SK-N-SH treated with all-trans-retinoic acid at 6 μM for 48 hours (cell line): ENCODE data around the gene COL4A2.

Experiments
- ATAC-seq: fragments of 200-7000 bp; cut with Tn5 transposase; 3 replicates; pipeline ENCODE4 v1.9.1; 2020; ENCODE audit warnings: mild to moderate bottlenecking, moderate library complexity
- ARNTL ChIP-seq: fragments of 450-650 bp; formaldehyde crosslinking; IDR thresholded peaks from 2 replicates; pipeline ENCODE4 v1.5.0; 2020; ENCODE audit warnings: low read depth, mild to moderate bottlenecking, moderate library complexity, borderline replicate concordance
- BACH2 ChIP-seq: fragments of 250-450 bp; sonication (Bioruptor Pico); IDR thresholded peaks from 2 replicates; pipeline ENCODE4 v1.9.0; 2021; ENCODE audit warnings: mild to moderate bottlenecking, borderline replicate concordance
- CSDC2 ChIP-seq: fragments of 250-450 bp; sonication (Bioruptor Pico); IDR thresholded peaks from 2 replicates; pipeline ENCODE4 v1.5.0; 2020; ENCODE audit warnings: mild to moderate bottlenecking, moderate library complexity
- ESRRG ChIP-seq: fragments of 250-450 bp; sonication (Bioruptor Pico); IDR thresholded peaks from 2 replicates; pipeline ENCODE4 v1.6.1; 2021; ENCODE audit warnings: mild to moderate bottlenecking
- GLIS3 ChIP-seq: fragments of 250-450 bp; sonication (Bioruptor Pico); IDR thresholded peaks from 2 replicates; pipeline ENCODE4 v1.5.0; 2020; ENCODE audit warnings: mild to moderate bottlenecking, moderate library complexity
- ISL1 ChIP-seq: fragments of 250-450 bp; sonication (Bioruptor Pico); IDR thresholded peaks from 2 replicates; pipeline ENCODE4 v2.1.2; 2022; ENCODE audit warnings: mild to moderate bottlenecking, moderate library complexity
- OSR1 ChIP-seq: fragments of 250-450 bp; sonication (Bioruptor Pico); IDR thresholded peaks from 2 replicates; pipeline ENCODE4 v1.8.0; 2022; ENCODE audit warnings: moderate library complexity, mild to moderate bottlenecking, inconsistent platforms
- PATZ1 ChIP-seq: fragments of 250-450 bp; sonication (Bioruptor Pico); IDR thresholded peaks from 2 replicates; pipeline ENCODE4 v1.8.0; 2020; ENCODE audit warnings: mild to moderate bottlenecking, moderate library complexity, borderline replicate concordance
- PPARA ChIP-seq: fragments of 250-450 bp; sonication (Bioruptor Pico); IDR thresholded peaks from 2 replicates; pipeline ENCODE4 v1.5.0; 2020; ENCODE audit warnings: mild to moderate bottlenecking, borderline replicate concordance
- RARB ChIP-seq: fragments of 250-450 bp; sonication (Bioruptor Pico); IDR thresholded peaks from 2 replicates; pipeline ENCODE4 v1.8.0; 2021; ENCODE audit warnings: mild to moderate bottlenecking, moderate library complexity
- SNAI2 ChIP-seq: fragments of 250-450 bp; sonication (Bioruptor Pico); IDR thresholded peaks from 2 replicates; pipeline ENCODE4 v1.5.0; 2020; ENCODE audit warnings: mild to moderate bottlenecking, moderate library complexity
- TCF4 ChIP-seq: fragments of 250-450 bp; sonication (Bioruptor Pico); IDR thresholded peaks from 2 replicates; pipeline ENCODE4 v1.8.0; 2021; ENCODE audit warnings: mild to moderate bottlenecking, moderate library complexity, borderline replicate concordance
- TOX ChIP-seq: fragments of 250-450 bp; sonication (Bioruptor Pico); IDR thresholded peaks from 2 replicates; pipeline ENCODE4 v1.8.0; 2021; ENCODE audit warnings: mild to moderate bottlenecking, moderate library complexity, borderline replicate concordance
- ZC3H10 ChIP-seq: fragments of 250-450 bp; sonication (Bioruptor Pico); IDR thresholded peaks from 2 replicates; pipeline ENCODE4 v1.5.1; 2021; ENCODE audit warnings: mild to moderate bottlenecking, moderate library complexity
- ZFP3 ChIP-seq: fragments of 250-450 bp; sonication (Bioruptor Pico); IDR thresholded peaks from 2 replicates; pipeline ENCODE4 v1.5.0; 2020; ENCODE audit warnings: mild to moderate bottlenecking, moderate library complexity
- ZNF70 ChIP-seq: fragments of 450-650 bp; formaldehyde crosslinking; IDR thresholded peaks from 2 replicates; pipeline ENCODE4 v1.5.0; 2020; ENCODE audit warnings: mild to moderate bottlenecking, moderate library complexity
- ZNF8 ChIP-seq: fragments of 450-650 bp; formaldehyde crosslinking; IDR thresholded peaks from 2 replicates; pipeline ENCODE4 v1.5.0; 2020; ENCODE audit warnings: mild to moderate bottlenecking, moderate library complexity
- TF ChIP-seq, protein P1 (sequence below): fragments of 250-450 bp; sonication (Bioruptor Pico); IDR thresholded peaks from 2 replicates; pipeline ENCODE4 v1.8.0; 2021; ENCODE audit warnings: low read depth, mild to moderate bottlenecking, moderate library complexity, borderline replicate concordance
- TF ChIP-seq, protein P2 (sequence below): fragments of 250-450 bp; sonication (Bioruptor Pico); IDR thresholded peaks from 2 replicates; pipeline ENCODE4 v1.5.1; 2020; ENCODE audit warnings: low read depth, mild to moderate bottlenecking, moderate library complexity
- TF ChIP-seq, protein P3 (sequence below): fragments of 250-450 bp; sonication (Bioruptor Pico); IDR thresholded peaks from 2 replicates; pipeline ENCODE4 v1.5.0; 2020; ENCODE audit warnings: mild to moderate bottlenecking, moderate library complexity

The COL4A2 gene

DNA sequence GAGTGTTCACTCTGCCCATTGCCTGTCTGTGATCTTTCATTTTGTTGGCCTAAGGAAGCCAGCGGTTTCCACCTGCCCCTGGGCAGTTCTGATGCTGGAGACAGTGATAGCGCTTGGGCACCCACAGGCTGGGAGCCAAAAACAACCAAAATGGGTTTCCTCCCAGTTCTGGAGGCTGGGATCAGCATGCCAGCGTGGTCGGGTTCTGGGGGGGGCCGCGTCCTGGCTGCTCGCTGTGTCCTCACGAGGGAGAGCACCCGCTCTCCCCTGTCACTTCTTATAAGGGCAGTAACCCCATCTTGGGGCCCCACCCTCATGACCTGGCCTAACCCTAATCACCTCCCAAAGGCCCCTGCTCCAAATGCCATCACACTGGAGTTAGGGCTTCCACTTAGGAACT is 186.5 kb downstream of the COL4A2 start:
- ATAC-seq: no peak
- TF ChIP-seq, protein P1, sequence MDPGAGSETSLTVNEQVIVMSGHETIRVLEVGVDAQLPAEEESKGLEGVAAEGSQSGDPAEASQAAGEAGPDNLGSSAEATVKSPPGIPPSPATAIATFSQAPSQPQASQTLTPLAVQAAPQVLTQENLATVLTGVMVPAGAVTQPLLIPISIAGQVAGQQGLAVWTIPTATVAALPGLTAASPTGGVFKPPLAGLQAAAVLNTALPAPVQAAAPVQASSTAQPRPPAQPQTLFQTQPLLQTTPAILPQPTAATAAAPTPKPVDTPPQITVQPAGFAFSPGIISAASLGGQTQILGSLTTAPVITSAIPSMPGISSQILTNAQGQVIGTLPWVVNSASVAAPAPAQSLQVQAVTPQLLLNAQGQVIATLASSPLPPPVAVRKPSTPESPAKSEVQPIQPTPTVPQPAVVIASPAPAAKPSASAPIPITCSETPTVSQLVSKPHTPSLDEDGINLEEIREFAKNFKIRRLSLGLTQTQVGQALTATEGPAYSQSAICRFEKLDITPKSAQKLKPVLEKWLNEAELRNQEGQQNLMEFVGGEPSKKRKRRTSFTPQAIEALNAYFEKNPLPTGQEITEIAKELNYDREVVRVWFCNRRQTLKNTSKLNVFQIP: no peak
- TF ChIP-seq ZFP3 (CRISPR knock-in tag): no peak
- TF ChIP-seq ARNTL (CRISPR knock-in tag): no peak
- no peak for TF ChIP-seq ZNF8 (CRISPR knock-in tag)
- TF ChIP-seq GLIS3 (CRISPR knock-in tag): no peak
- TF ChIP-seq ISL1 (CRISPR knock-in tag): no peak
- no peak for TF ChIP-seq PATZ1 (CRISPR knock-in tag)
- TF ChIP-seq TOX (CRISPR knock-in tag): no peak
- no peak for TF ChIP-seq SNAI2 (CRISPR knock-in tag)
- TF ChIP-seq BACH2 (CRISPR knock-in tag): no peak
- TF ChIP-seq ZC3H10 (CRISPR knock-in tag): no peak
- no peak for TF ChIP-seq TCF4 (CRISPR knock-in tag)
- no peak for TF ChIP-seq PPARA (CRISPR knock-in tag)

GRCh38 chr13:110495376-110495775 is 188.3 kb downstream of the COL4A2 start:
- ATAC-seq: no peak
- TF ChIP-seq PPARA (CRISPR knock-in tag): no peak
- TF ChIP-seq, protein P2, sequence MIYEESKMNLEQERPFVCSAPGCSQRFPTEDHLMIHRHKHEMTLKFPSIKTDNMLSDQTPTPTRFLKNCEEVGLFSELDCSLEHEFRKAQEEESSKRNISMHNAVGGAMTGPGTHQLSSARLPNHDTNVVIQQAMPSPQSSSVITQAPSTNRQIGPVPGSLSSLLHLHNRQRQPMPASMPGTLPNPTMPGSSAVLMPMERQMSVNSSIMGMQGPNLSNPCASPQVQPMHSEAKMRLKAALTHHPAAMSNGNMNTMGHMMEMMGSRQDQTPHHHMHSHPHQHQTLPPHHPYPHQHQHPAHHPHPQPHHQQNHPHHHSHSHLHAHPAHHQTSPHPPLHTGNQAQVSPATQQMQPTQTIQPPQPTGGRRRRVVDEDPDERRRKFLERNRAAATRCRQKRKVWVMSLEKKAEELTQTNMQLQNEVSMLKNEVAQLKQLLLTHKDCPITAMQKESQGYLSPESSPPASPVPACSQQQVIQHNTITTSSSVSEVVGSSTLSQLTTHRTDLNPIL (CRISPR knock-in tag): no peak
- TF ChIP-seq TOX (CRISPR knock-in tag): no peak
- no peak for TF ChIP-seq CSDC2 (CRISPR knock-in tag)
- TF ChIP-seq GLIS3 (CRISPR knock-in tag): no peak
- TF ChIP-seq ARNTL (CRISPR knock-in tag): no peak
- no peak for TF ChIP-seq ISL1 (CRISPR knock-in tag)
- TF ChIP-seq ZFP3 (CRISPR knock-in tag): no peak
- no peak for TF ChIP-seq ZNF70
- TF ChIP-seq, all 23 proteins: peak for 0

DNA sequence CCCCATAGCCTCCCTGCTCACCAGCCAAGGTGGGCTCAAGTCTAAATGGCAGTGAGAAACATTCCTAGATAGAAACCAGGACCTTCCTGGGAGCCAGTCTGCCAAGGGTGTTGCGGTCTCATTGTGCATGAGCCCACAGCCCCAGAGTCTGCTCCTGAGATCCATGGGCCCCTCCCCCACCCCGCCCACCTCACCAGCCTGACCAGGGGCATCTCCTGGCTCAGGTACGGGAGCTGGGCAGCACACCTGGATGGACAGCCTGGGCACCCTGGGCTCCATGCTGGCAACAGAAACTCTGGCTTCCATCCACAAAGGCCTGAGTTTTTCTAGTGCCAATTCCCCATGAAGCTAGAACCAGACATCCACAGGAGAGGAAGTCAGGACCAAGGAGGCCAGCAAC is 188.8 kb downstream of the COL4A2 start:
- ATAC-seq: no peak
- TF ChIP-seq OSR1 (CRISPR knock-in tag): no peak

DNA sequence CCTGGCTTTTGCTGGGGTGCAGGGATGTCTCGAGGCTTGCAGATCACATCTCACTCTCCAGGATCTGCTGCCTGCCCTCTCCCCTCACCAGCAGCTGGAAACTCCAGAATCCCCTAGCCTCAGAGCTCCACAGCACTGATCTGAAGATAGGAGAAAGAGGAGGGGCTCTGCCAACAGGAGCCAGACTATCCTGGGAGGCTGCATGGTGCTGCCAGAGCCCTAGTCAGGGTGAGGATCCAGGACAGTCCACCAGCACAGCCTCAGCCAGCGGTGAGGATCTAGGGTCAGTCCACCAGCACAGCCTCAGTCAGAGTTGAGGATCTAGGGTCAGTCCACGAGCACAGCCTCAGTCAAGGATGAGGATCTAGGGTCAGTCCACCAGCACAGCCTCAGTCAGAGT is 189.2 kb downstream of the COL4A2 start:
- ATAC-seq: no peak
- TF ChIP-seq ESRRG (no peak), ARNTL (CRISPR knock-in tag) (no peak), TOX (CRISPR knock-in tag) (no peak), BACH2 (CRISPR knock-in tag) (no peak), TCF4 (CRISPR knock-in tag) (no peak), PPARA (CRISPR knock-in tag) (no peak), ZFP3 (CRISPR knock-in tag) (no peak), ISL1 (CRISPR knock-in tag) (no peak), RARB (CRISPR knock-in tag) (no peak), OSR1 (CRISPR knock-in tag) (no peak), ZC3H10 (CRISPR knock-in tag) (no peak), ZNF8 (CRISPR knock-in tag) (no peak), PATZ1 (CRISPR knock-in tag) (no peak), GLIS3 (CRISPR knock-in tag) (no peak), CSDC2 (CRISPR knock-in tag) (no peak)
- TF ChIP-seq, protein P1: no peak
- TF ChIP-seq, protein P2 (CRISPR knock-in tag): no peak
- TF ChIP-seq, protein P3, sequence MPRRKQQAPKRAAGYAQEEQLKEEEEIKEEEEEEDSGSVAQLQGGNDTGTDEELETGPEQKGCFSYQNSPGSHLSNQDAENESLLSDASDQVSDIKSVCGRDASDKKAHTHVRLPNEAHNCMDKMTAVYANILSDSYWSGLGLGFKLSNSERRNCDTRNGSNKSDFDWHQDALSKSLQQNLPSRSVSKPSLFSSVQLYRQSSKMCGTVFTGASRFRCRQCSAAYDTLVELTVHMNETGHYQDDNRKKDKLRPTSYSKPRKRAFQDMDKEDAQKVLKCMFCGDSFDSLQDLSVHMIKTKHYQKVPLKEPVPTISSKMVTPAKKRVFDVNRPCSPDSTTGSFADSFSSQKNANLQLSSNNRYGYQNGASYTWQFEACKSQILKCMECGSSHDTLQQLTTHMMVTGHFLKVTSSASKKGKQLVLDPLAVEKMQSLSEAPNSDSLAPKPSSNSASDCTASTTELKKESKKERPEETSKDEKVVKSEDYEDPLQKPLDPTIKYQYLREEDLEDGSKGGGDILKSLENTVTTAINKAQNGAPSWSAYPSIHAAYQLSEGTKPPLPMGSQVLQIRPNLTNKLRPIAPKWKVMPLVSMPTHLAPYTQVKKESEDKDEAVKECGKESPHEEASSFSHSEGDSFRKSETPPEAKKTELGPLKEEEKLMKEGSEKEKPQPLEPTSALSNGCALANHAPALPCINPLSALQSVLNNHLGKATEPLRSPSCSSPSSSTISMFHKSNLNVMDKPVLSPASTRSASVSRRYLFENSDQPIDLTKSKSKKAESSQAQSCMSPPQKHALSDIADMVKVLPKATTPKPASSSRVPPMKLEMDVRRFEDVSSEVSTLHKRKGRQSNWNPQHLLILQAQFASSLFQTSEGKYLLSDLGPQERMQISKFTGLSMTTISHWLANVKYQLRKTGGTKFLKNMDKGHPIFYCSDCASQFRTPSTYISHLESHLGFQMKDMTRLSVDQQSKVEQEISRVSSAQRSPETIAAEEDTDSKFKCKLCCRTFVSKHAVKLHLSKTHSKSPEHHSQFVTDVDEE (CRISPR knock-in tag): no peak
